HG02588 (cell line): ENCODE results near the gene FCRLB.
"Not testable (repeated sequence)": the region's sequence is repeated elsewhere in the genome, so short reads cannot be mapped to it uniquely, and the experiment has no call there.

ENCODE experiments used
- ATAC-seq: cut with Tn5 transposase; IDR thresholded peaks from one replicate; pipeline ENCODE4 v1.9.1; 2021; ENCODE audit warnings: mild to moderate bottlenecking, moderate library complexity; ENCODE audit not compliant: unreplicated experiment

Gene FCRLB

DNA sequence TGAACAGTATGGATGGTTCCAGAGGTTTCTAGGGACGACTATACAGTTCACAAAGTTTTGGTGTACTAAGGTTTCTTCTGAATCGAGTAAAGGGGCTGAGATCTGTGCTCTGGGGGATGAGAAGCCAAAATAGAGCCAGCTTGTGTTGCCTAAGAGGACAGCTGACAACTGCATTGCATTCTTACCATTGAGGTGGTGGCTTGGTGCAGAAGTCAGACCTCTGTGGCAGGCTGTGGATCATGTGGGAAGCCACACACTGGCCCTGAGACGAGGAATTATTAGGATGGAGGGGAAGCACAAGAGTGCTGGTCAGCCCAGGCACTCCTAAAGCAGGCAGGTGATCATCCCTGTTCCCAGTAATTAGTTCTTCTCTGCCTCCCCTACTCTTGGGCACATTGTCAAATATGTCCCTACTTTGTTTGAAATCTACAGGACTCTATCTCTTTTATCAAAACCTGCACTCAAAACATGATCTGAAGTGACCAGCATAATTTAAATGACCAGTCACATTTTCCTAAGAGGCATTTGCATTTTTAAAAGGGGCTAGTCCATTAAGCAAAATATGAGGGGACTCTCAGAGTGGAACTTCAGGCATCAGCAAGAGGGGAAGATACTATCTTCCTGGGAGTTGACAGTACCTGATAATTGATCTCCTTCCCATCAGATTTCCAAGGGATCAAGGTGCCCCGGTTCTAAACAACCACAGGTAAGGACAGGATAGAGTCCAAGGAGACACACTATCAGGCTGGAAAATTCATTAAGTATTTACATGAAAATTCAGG, at the start of gene FCRLB:
FCRLB (plus strand) TSS at position 589 of the 782 bp plus-strand sequence. CDS start 1,129 bp downstream, outside the sequence.
- no peak for ATAC-seq

GRCh38 chr1:161673437-161673836, 47.9 kb upstream of the FCRLB start:
- ATAC-seq, result not testable (repeated sequence)

- ATAC-seq, result not testable (repeated sequence)
These were observed 46.9 kb upstream of the FCRLB start for GRCh38 chr1:161674447-161674846.

DNA sequence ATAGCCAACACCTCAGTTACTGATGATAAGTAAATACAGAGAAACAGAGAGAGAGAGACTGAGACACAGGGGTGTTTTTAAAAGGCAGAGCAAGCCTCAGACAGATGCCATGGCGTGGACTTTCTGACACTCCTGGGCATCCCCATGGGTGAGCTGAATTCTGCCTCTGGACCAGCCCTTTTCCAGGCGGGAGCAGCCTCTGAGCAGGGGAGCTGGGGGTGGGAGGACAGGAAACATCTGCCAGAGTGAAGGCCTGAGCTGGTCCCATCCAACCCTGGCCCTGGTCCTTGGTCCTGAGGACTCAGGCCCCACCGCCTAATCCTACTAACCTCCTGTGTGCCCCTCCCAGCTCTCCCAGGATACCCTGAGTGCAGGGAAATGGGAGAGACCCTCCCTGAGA, 46.4 kb upstream of the FCRLB start:
- ATAC-seq, result not testable (repeated sequence)

- no peak for ATAC-seq
These were observed 44.9 kb upstream of the FCRLB start for GRCh38 chr1:161676441-161676840.

DNA sequence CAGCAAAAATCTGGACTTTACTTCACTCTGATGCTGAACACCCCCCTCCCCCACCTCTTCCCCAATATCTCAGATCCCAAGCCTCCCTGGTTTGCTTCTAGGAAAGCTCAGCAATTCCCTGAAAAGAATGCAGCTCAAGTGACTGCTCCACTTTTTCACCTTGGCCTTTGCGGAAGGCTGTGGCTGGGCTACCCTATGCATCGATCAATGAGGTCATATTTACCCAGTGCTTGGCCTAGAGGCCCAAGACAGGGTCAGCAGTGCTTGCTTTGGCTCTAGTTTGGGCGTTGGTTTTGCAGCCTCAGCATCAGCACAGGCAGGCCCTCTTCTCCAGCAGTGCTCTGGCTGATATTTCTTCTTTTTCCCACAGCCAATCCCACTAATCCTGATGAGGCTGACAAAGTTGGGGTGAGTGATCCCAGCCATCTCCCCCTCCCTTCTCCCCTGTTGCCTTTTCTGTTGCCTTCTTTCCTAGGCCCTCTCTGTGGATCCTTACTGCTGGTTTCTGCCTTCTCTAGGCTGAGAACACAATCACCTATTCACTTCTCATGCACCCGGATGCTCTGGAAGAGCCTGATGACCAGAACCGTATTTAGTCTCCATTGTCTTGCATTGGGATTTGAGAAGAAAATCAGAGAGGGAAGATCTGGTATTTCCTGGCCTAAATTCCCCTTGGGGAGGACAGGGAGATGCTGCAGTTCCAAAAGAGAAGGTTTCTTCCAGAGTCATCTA, 44.2 kb upstream of the FCRLB start:
- no peak for ATAC-seq

GRCh38 chr1:161678500-161678899, 42.8 kb upstream of the FCRLB start:
- ATAC-seq, result no peak

DNA sequence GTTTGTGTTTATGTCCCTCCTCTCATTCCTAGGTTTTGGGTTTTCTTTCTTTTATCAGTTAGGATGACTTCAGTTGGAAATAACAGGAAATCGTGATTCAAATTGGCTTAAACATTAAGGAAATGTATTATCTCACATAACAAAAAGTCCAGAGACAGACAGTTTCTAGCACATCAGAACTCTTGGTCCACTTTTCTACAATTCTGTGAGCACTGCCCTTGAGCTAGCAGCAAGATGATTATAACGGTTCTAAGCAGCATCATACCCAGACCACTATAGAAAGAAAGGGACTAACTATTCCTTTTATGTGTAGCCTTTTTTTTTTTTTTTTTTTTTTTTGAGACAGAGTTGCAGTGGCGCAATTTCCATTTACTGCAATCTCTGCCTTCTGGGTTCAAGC, 39.5 kb upstream of the FCRLB start:
- no peak for ATAC-seq

DNA sequence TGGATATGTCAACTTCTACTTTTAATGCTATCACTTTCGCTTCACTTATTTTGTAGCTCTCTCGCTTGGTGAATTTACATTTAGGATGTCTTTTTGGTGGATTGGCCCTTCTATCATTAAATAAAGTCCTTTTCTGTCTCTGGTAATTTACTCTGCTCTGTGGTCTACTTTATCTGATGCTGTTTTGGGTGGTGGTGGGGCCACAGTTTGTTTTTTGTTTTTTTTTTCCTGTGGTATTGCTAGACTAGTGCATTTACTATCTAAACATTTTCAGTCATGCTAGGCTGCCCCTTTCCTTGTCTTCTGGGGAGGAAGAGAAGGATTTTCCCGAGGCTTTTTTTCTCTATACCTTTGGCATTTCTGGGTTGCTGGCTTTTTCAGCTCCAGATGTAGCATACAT, 32.4 kb upstream of the FCRLB start:
- no peak for ATAC-seq

DNA sequence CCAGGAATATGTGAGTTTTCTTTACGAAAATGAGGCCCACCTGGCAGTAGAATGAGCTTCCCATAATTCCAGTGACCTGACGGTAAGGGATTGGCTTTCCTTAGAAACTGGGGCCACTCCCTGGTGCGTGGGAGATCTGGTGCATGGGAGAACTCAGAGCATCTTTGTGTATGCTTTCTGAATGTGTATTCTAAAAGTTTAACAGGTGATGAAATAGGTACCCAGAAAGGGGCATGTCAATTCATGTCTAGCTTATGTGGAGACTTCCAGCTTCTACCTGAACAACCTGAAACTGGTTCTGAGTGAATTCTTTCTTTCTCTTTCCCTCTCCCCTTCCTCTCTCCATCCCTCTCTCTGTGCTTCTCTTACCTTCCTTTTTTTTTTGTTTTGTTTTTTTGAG, 29.5 kb upstream of the FCRLB start:
- ATAC-seq, result no peak

DNA sequence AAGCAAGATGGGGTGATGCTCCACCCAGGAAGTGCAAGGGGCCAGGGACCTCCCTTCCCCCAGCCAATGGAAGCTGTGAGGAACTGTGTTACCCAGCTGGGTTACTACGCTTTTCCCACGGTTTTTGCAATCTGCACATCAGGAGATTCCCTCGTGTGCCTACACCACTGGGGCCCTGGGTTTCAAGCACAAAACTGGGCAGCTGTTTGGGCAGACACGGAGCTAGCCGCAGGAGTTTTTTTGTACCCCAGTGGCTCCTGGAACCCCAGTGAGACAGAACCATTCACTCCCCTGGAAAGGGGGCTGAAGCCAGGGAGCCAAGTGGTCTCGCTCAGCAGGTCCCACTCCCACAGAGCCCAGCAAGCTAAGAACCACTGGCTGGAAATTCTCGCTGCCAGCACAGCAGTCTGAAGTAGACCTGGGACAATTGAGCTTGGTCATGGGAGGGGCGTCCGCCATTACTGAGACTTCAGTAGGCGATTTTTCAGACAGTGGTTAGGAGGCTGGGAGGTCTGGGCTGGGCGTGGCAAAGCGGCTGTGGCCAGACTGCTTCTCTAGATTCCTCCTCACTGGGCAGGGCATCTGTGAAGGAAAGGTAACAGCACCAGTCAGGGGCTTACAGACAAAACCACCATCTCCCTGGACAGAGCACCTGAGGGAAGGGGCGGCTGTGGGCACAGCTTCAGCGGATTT, 28.2 kb upstream of the FCRLB start:
- not testable (repeated sequence) for ATAC-seq

- ATAC-seq, result not testable (repeated sequence)
These were observed 23.0 kb upstream of the FCRLB start for GRCh38 chr1:161698302-161698701.

- no peak for ATAC-seq
These were observed 19.1 kb upstream of the FCRLB start for GRCh38 chr1:161702250-161702649.

DNA sequence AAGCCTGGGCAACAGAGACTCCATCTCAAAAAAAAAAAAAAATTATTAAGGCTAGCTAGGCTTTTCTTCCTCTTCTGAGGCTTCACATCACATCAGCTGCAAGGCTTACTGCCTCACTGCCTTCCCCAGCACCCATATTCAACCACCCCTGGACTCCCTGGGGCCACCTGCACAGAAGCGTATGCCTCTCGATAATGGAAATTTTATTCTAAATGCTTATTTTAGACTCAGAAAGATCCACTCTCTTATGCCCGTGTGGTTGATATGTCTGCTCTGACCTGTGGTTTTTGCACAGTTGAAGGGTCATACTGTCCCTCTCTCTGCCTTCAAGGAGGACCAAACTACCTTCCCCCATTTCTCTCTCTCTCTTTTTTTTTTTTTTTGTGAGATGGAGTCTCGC, 15.8 kb upstream of the FCRLB start:
- ATAC-seq, result no peak

DNA sequence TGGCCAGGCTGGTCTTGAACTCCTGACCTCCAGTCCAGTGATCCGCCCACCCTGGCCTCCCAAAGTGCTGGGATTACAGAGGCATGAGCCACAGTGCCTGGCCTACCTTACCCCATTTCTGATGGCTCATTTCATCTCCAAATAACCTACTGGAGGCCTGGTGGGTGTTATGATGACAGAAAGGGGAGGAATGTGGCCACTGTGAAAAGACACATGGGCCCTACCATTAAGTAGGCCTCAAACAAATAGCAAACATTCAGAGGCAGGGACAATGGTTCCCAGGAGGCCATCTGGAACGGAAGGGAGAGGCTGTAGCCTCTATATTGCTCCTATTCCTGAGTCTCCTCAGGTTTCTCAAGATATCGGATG, 15.2 kb upstream of the FCRLB start:
- ATAC-seq, result no peak

- peak; percentile 60 for ATAC-seq
These were observed 14.6 kb upstream of the FCRLB start, which contains the start of gene FCRLA for GRCh38 chr1:161706482-161707347. Gene FCRLA, plus strand, starts transcription at chr1:161707229. Its CDS starts 36 bp downstream, at chr1:161707265.

DNA sequence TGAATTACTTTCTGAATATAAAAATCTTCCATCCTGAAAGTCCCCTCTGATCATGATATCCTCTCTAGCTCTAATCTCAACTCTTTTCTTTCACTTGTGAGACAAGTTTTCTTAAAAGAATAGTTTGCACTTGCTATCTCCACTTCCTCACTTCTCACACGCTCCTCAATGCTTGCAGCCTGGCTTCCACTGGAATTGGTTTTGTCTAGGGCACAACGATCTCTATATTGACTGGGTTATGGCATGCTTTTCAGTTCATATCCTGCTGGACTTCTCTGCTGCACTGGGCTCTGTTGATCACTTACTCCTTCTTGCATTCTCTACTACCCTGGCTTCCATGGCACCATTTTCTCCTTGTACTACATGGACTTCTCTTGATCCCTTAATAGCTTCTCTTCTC, 13.8 kb upstream of the FCRLB start:
- ATAC-seq, result no peak

- no peak for ATAC-seq
These were observed 12.0 kb upstream of the FCRLB start for GRCh38 chr1:161709373-161709772.

GRCh38 chr1:161710560-161710959, 10.8 kb upstream of the FCRLB start:
- ATAC-seq, result no peak

DNA sequence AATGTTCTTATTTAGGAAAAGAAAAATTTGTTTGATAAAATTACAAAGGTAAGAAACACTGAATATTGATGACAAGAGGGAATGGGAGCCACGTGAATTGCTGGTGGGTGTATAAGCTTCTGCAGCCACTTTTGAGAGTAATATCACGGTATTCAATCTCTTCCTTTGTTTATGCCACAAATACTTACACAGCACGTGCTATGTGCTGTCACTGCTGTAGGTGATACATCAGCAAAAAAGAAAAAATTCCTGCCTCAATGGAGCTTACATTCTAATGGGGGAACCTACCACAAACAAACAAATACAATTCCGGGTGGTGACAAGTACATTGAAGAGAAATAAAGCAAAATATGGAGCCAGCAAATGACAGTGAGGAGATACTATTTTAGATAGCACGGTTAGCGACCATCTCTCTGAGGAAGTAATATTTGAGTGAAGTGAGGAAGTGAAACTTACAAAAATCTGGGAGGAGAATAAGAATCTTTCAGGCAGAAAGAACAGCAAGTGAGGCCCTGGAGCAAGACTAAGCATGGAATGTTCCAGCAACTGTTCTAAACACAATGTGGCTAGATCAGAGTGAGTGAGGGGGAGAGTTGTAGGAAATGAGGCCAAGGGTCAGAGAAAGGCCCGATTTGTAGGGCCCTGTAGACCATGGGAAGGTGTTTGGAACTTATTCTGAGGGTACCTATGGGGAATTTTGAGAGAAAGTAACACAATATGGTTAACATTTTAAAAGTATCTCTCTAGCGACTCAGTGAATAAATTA, 2.6 kb upstream of the FCRLB start:
- peak; percentile 50 for ATAC-seq
